HG02885 (cell line): Measurements from ENCODE around the gene MET.

Experiments
- ATAC-seq: cut with Tn5 transposase; IDR thresholded peaks from one replicate; pipeline ENCODE4 v1.9.1; 2021; ENCODE audit warnings: mild to moderate bottlenecking; ENCODE audit not compliant: unreplicated experiment, poor library complexity

MET gene

GRCh38 chr7:116661865-116662264 is 10.1 kb upstream of the MET start:
- ATAC-seq = no peak

- ATAC-seq = no peak
These were observed 8.3 kb upstream of the MET start for GRCh38 chr7:116663744-116664143.

GRCh38 chr7:116665332-116665996 is 6.5 kb upstream of the MET start:
- no peak for ATAC-seq

- ATAC-seq = no peak
These were observed 2.2 kb upstream of the MET start for GRCh38 chr7:116669769-116670168.

- no peak for ATAC-seq
These were observed 1.5 kb upstream of the MET start for GRCh38 chr7:116670409-116671015.

- ATAC-seq = no peak
These were observed 885 bp upstream of the MET start for GRCh38 chr7:116671111-116671510.

GRCh38 chr7:116672596-116673456 is 830 bp downstream of the MET start:
- no peak for ATAC-seq

GRCh38 chr7:116673457-116673865 is 1.5 kb downstream of the MET start:
- ATAC-seq = no peak

GRCh38 chr7:116674508-116675173 is 2.6 kb downstream of the MET start:
- no peak for ATAC-seq

GRCh38 chr7:116675812-116676355 is 3.9 kb downstream of the MET start:
- ATAC-seq = no peak

GRCh38 chr7:116678780-116679179 is 6.8 kb downstream of the MET start:
- ATAC-seq = no peak

GRCh38 chr7:116679500-116679899 is 7.5 kb downstream of the MET start:
- ATAC-seq = peak; percentile 74

GRCh38 chr7:116683786-116684185 is 11.8 kb downstream of the MET start:
- ATAC-seq = peak; percentile 100

GRCh38 chr7:116686033-116686432 is 14.0 kb downstream of the MET start:
- no peak for ATAC-seq

GRCh38 chr7:116686812-116687419 is 14.9 kb downstream of the MET start:
- no peak for ATAC-seq

GRCh38 chr7:116687801-116688201 is 15.8 kb downstream of the MET start:
- no peak for ATAC-seq

- no peak for ATAC-seq
These were observed 17.8 kb downstream of the MET start for GRCh38 chr7:116689790-116690259.

GRCh38 chr7:116691664-116692063 is 19.7 kb downstream of the MET start:
- ATAC-seq = no peak

- ATAC-seq = no peak
These were observed 20.7 kb downstream of the MET start for GRCh38 chr7:116692401-116693308.
